ENCODE data around the gene OGFRL1.

DNA sequence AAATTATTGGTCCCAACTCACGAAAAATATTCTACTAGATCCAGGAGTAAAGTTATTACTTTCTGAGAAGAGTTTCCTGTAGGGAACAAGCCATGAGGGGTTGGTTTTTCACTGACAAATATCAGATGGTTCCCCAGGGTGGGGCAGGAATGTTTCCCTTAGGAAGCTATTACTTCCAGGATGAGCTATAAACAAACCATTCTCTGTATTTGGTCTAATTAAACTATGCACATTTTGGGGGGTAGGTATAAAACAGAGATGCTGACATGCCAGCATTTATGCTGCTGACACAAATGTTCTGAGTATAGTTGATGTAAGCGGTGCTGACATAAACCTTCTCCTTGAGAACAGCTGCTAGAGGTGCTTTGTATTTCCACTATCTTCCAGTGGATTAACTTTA is 54.2 kb downstream of the OGFRL1 start:
- TF ChIP-seq, protein P1, sequence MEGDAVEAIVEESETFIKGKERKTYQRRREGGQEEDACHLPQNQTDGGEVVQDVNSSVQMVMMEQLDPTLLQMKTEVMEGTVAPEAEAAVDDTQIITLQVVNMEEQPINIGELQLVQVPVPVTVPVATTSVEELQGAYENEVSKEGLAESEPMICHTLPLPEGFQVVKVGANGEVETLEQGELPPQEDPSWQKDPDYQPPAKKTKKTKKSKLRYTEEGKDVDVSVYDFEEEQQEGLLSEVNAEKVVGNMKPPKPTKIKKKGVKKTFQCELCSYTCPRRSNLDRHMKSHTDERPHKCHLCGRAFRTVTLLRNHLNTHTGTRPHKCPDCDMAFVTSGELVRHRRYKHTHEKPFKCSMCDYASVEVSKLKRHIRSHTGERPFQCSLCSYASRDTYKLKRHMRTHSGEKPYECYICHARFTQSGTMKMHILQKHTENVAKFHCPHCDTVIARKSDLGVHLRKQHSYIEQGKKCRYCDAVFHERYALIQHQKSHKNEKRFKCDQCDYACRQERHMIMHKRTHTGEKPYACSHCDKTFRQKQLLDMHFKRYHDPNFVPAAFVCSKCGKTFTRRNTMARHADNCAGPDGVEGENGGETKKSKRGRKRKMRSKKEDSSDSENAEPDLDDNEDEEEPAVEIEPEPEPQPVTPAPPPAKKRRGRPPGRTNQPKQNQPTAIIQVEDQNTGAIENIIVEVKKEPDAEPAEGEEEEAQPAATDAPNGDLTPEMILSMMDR (conservative IDR thresholded peaks at IDR 0.05), result no peak
- TF ChIP-seq ZFX (IDR thresholded peaks at IDR 0.05), result no peak

Measured in C4-2B (cell line).